Measurements from ENCODE around the gene HCN4. TPM values are rescaled to one million over a fixed set of nuclear protein-coding genes. Genes with fewer than 3 reads are reported as not detected.

The HCN4 gene
- total RNA-seq, 2 donors from 2014 or later: not detected

GRCh38 chr15:73373221-73373620 is 4.5 kb upstream of the HCN4 start:
- Histone ChIP-seq H3K4me1 (ENCODE audit: control insufficient read depth in 1 of 2, low read depth in 2 of 2) (peaks cover 0 to 10% of the 10 kb centered on the region in 2 donors), H3K9me3 (no peaks in the 10 kb centered on the region), H3K27me3 (replicated peaks; ENCODE audit: insufficient read depth) (peaks cover 3% of the 10 kb centered on the region), H3K4me3 (no peak overlapping the region), H3K27ac (no peak overlapping the region), H3K36me3 (no peaks in the 10 kb centered on the region)
- ATAC-seq (ENCODE audit: insufficient number of reproducible peaks, low FRiP score, low read depth): no peak
- no peak for TF ChIP-seq CTCF (IDR thresholded peaks at IDR 0.05)
- DNase-seq (ENCODE audit: low spot score): no peak

GRCh38 chr15:73371812-73372211 is 3.1 kb upstream of the HCN4 start:
- Histone ChIP-seq H3K4me1 (ENCODE audit: control insufficient read depth in 1 of 2, low read depth in 2 of 2) (peaks cover 0 to 15% of the 10 kb centered on the region in 2 donors), H3K4me3 (no peak overlapping the region), H3K27ac (no peak overlapping the region), H3K27me3 (replicated peaks; ENCODE audit: insufficient read depth) (peaks cover 3% of the 10 kb centered on the region), H3K9me3 (no peaks in the 10 kb centered on the region), H3K36me3 (no peaks in the 10 kb centered on the region)
- DNase-seq (ENCODE audit: low spot score): no peak
- no peak for TF ChIP-seq CTCF (IDR thresholded peaks at IDR 0.05)
- ATAC-seq (ENCODE audit: insufficient number of reproducible peaks, low FRiP score, low read depth): no peak

GRCh38 chr15:73370151-73370550 is 1.4 kb upstream of the HCN4 start:
- DNase-seq (ENCODE audit: low spot score) (no peak), ATAC-seq (ENCODE audit: insufficient number of reproducible peaks, low FRiP score, low read depth) (no peak)
- no peak for TF ChIP-seq CTCF (IDR thresholded peaks at IDR 0.05)
- H3K9me3 ChIP-seq: no peaks in the 10 kb centered on the region
- H3K4me1 ChIP-seq (ENCODE audit: control insufficient read depth in 1 of 2, low read depth in 2 of 2): peaks cover 0 to 15% of the 10 kb centered on the region in 2 donors
- peaks cover 3% of the 10 kb centered on the region for H3K27me3 ChIP-seq (replicated peaks; ENCODE audit: insufficient read depth)
- H3K36me3 ChIP-seq: no peaks in the 10 kb centered on the region
- no peak overlapping the region for H3K27ac ChIP-seq
- no peak overlapping the region for H3K4me3 ChIP-seq

GRCh38 chr15:73369154-73369694 is 466 bp upstream of the HCN4 start:
- Histone ChIP-seq H3K9me3 (no peaks in the 10 kb centered on the region), H3K4me3 (no peak overlapping the region), H3K4me1 (ENCODE audit: control insufficient read depth in 1 of 2, low read depth in 2 of 2) (peaks cover 0 to 15% of the 10 kb centered on the region in 2 donors), H3K36me3 (no peaks in the 10 kb centered on the region), H3K27me3 (replicated peaks; ENCODE audit: insufficient read depth) (peaks cover 3% of the 10 kb centered on the region), H3K27ac (no peak overlapping the region)
- TF ChIP-seq CTCF (IDR thresholded peaks at IDR 0.05): no peak
- ATAC-seq (ENCODE audit: insufficient number of reproducible peaks, low FRiP score, low read depth) (no peak), DNase-seq (ENCODE audit: low spot score) (no peak)

GRCh38 chr15:73367624-73368300 is 996 bp downstream of the HCN4 start:
- H3K27me3 ChIP-seq (replicated peaks; ENCODE audit: insufficient read depth): peaks cover 3% of the 10 kb centered on the region
- ATAC-seq (ENCODE audit: insufficient number of reproducible peaks, low FRiP score, low read depth) (no peak), DNase-seq (ENCODE audit: low spot score) (no peak)
- no peaks in the 10 kb centered on the region for H3K36me3 ChIP-seq
- peaks cover 0 to 15% of the 10 kb centered on the region in 2 donors for H3K4me1 ChIP-seq (ENCODE audit: control insufficient read depth in 1 of 2, low read depth in 2 of 2)
- no peaks in the 10 kb centered on the region for H3K9me3 ChIP-seq
- TF ChIP-seq CTCF (IDR thresholded peaks at IDR 0.05): no peak
- peak overlapping the region; percentile 55 for H3K4me3 ChIP-seq
- no peak overlapping the region for H3K27ac ChIP-seq
